Fibroblast of lung (primary cell): ENCODE results near the gene KDM2B. TPM values are rescaled to one million over a fixed set of nuclear protein-coding genes. Genes with fewer than 3 reads are reported as not detected.

Source experiments
- DNase-seq, 2 donors: peaks; one replicate each; pipeline versions ENCODE4 v3.0.0 to v3.0.0-alpha.2; 2010; ENCODE audit warnings: low read depth in 2 of 2
- H2AFZ ChIP-seq: 2 replicates; pipeline ENCODE4 v1.5.1; 2012; ENCODE audit warnings: low read length, control low read depth, inconsistent platforms
- H3K27ac ChIP-seq: 2 replicates; pipeline ENCODE4 v1.5.1; 2011; ENCODE audit warnings: low read length, control low read depth; ENCODE audit not compliant: insufficient read depth
- H3K27me3 ChIP-seq: 2 replicates; pipeline ENCODE4 v1.5.1; 2011; ENCODE audit warnings: mild to moderate bottlenecking, low read length; ENCODE audit not compliant: control insufficient read depth, insufficient read depth
- H3K36me3 ChIP-seq: 2 replicates; pipeline ENCODE4 v1.5.1; 2011; ENCODE audit warnings: low read length; ENCODE audit not compliant: control insufficient read depth, insufficient read depth
- H3K4me1 ChIP-seq: 2 replicates; pipeline ENCODE4 v1.5.1; 2011; ENCODE audit warnings: low read length; ENCODE audit not compliant: control insufficient read depth, insufficient read depth; ENCODE audit errors: extremely low read depth
- H3K4me2 ChIP-seq: 2 replicates; pipeline ENCODE4 v1.5.1; 2011; ENCODE audit warnings: low read length, control low read depth; ENCODE audit not compliant: insufficient read depth; ENCODE audit errors: extremely low read depth
- H3K4me3 ChIP-seq, 4 experiments: fragments of 200-600 bp in 1 of 4; sonication (generic) in 1 of 4; replicated peaks in 1 of 4; 2 replicates each; pipeline ENCODE4 v1.5.1; 2011 to 2016; ENCODE audit warnings: low read length in 4 of 4, low read depth in 3 of 4, mild to moderate bottlenecking in 3 of 4, control low read depth in 2 of 4, inconsistent platforms in 1 of 4, mixed read lengths in 1 of 4; ENCODE audit not compliant: insufficient read depth in 1 of 4; ENCODE audit errors: control extremely low read depth in 1 of 4
- H3K79me2 ChIP-seq: 2 replicates; pipeline ENCODE4 v1.5.1; 2012; ENCODE audit warnings: mild to moderate bottlenecking, low read length, inconsistent platforms; ENCODE audit not compliant: control insufficient read depth, insufficient read depth
- H3K9ac ChIP-seq: 2 replicates; pipeline ENCODE4 v1.5.1; 2011; ENCODE audit warnings: mild to moderate bottlenecking, low read length, control low read depth; ENCODE audit not compliant: insufficient read depth
- H3K9me3 ChIP-seq: 2 replicates; pipeline ENCODE4 v1.5.1; 2012; ENCODE audit warnings: low read depth, low read length; ENCODE audit not compliant: control insufficient read depth, insufficient read depth
- H4K20me1 ChIP-seq: 2 replicates; pipeline ENCODE4 v1.5.1; 2011; ENCODE audit warnings: low read length; ENCODE audit not compliant: control insufficient read depth, insufficient read depth; ENCODE audit errors: extremely low read depth
- CTCF ChIP-seq, 2 donors: IDR thresholded peaks in 1 of 2; conservative IDR thresholded peaks in 1 of 2; 1 replicate in 1 of 2; 2 replicates in 1 of 2; pipeline ENCODE4 v1.5.1; 2011 to 2012; ENCODE audit warnings: low read length in 2 of 2, control low read depth in 1 of 2, inconsistent platforms in 1 of 2, low read depth in 1 of 2, mild to moderate bottlenecking in 1 of 2
- EZH2 ChIP-seq: IDR thresholded peaks from 2 replicates; pipeline ENCODE4 v1.5.1; 2012; ENCODE audit warnings: low read length, control low read depth, mild to moderate bottlenecking; ENCODE audit errors: missing control alignments
- polyA plus RNA-seq, 2 donors: library from polyadenylated mRNA; depleted of rRNA in 1 of 2; stranded (reverse) in 1 of 2; unstranded in 1 of 2; fragments of >200 nt; gene quantifications; 2 replicates each; pipeline ENCODE4 v1.2.1, GENCODE V29; 2011 to 2012; ENCODE audit warnings: missing spikeins in 1 of 2
- total RNA-seq: library from RNA; depleted of rRNA; stranded (reverse); fragments of >200 nt; gene quantifications from 2 replicates; pipeline ENCODE4 v1.2.1, GENCODE V29; 2014

The KDM2B gene
- total and polyA plus RNA-seq, 2 donors (not counting 1 experiment from before 2014, with no cell fraction given) = 9.8 to 21.6 TPM

- no peaks in the 10 kb centered on the region for H3K36me3 ChIP-seq
- peaks cover 15% of the 10 kb centered on the region for H3K79me2 ChIP-seq
- no peaks in the 10 kb centered on the region for H4K20me1 ChIP-seq
- TF ChIP-seq EZH2 (no peak), CTCF (conservative IDR thresholded peaks at IDR 0.05 in 1 of 2, IDR thresholded peaks at IDR 0.05 in 1 of 2; ENCODE audit: low read depth in 1 of 2, low read length in 2 of 2) (no peak)
- DNase-seq = no peak
- no peaks in the 10 kb centered on the region for H3K9me3 ChIP-seq
- no peak overlapping the region for H3K4me3 ChIP-seq
- no peak overlapping the region for H3K27ac ChIP-seq
- H3K27me3 ChIP-seq = no peaks in the 10 kb centered on the region
- H3K9ac ChIP-seq = no peak overlapping the region
- no peak overlapping the region for H3K4me2 ChIP-seq
- no peak overlapping the region for H2AFZ ChIP-seq
- no peaks in the 10 kb centered on the region for H3K4me1 ChIP-seq
These were observed 127.2 kb downstream of the KDM2B start for GRCh38 chr12:121453629-121454028.

GRCh38 chr12:121452985-121453360, 127.8 kb downstream of the KDM2B start:
- Histone ChIP-seq H3K4me1 (no peaks in the 10 kb centered on the region), H3K27ac (no peak overlapping the region), H3K79me2 (peaks cover 15% of the 10 kb centered on the region), H3K36me3 (no peaks in the 10 kb centered on the region), H2AFZ (no peak overlapping the region), H4K20me1 (no peaks in the 10 kb centered on the region), H3K9me3 (no peaks in the 10 kb centered on the region), H3K4me3 (no peak overlapping the region), H3K27me3 (no peaks in the 10 kb centered on the region), H3K4me2 (no peak overlapping the region), H3K9ac (no peak overlapping the region)
- TF ChIP-seq EZH2 (no peak), CTCF (conservative IDR thresholded peaks at IDR 0.05 in 1 of 2, IDR thresholded peaks at IDR 0.05 in 1 of 2; ENCODE audit: low read depth in 1 of 2, low read length in 2 of 2) (no peak)
- DNase-seq = no peak

GRCh38 chr12:121452340-121452984, 128.4 kb downstream of the KDM2B start:
- no peak for DNase-seq
- no peaks in the 10 kb centered on the region for H3K36me3 ChIP-seq
- H3K27ac ChIP-seq = peak overlapping the region; percentile 27
- H3K4me3 ChIP-seq = no peak overlapping the region
- H3K79me2 ChIP-seq = peaks cover 15% of the 10 kb centered on the region
- H3K27me3 ChIP-seq = no peaks in the 10 kb centered on the region
- H3K4me2 ChIP-seq = peak overlapping the region; percentile 92
- H3K9me3 ChIP-seq = no peaks in the 10 kb centered on the region
- no peak overlapping the region for H2AFZ ChIP-seq
- no peak overlapping the region for H3K9ac ChIP-seq
- no peaks in the 10 kb centered on the region for H3K4me1 ChIP-seq
- H4K20me1 ChIP-seq = no peaks in the 10 kb centered on the region
- no peak for TF ChIP-seq CTCF (conservative IDR thresholded peaks at IDR 0.05 in 1 of 2, IDR thresholded peaks at IDR 0.05 in 1 of 2; ENCODE audit: low read depth in 1 of 2, low read length in 2 of 2)
- TF ChIP-seq EZH2 = no peak
